AG10803 (cell line): ENCODE measurements around the gene NARS2.
"Not testable (repeated sequence)": the region's sequence is repeated elsewhere in the genome, so short reads cannot be mapped to it uniquely, and the experiment has no call there.

Experiments used
- DNase-seq: peaks from one replicate; pipeline ENCODE4 v3.0.0; 2010; ENCODE audit warnings: low read depth
- H3K4me3 ChIP-seq: 2 replicates; pipeline ENCODE4 v1.5.1; 2011; ENCODE audit warnings: mild to moderate bottlenecking, low read length, control low read depth
- TF ChIP-seq, protein P1 (sequence below): conservative IDR thresholded peaks from 2 replicates; pipeline ENCODE4 v1.5.1; 2011; ENCODE audit warnings: mild to moderate bottlenecking, low read length, control low read depth, inconsistent platforms

The NARS2 gene

GRCh38 chr11:78573681-78574080 is 983 bp downstream of the NARS2 start:
- no peak for DNase-seq
- TF ChIP-seq, protein P1, sequence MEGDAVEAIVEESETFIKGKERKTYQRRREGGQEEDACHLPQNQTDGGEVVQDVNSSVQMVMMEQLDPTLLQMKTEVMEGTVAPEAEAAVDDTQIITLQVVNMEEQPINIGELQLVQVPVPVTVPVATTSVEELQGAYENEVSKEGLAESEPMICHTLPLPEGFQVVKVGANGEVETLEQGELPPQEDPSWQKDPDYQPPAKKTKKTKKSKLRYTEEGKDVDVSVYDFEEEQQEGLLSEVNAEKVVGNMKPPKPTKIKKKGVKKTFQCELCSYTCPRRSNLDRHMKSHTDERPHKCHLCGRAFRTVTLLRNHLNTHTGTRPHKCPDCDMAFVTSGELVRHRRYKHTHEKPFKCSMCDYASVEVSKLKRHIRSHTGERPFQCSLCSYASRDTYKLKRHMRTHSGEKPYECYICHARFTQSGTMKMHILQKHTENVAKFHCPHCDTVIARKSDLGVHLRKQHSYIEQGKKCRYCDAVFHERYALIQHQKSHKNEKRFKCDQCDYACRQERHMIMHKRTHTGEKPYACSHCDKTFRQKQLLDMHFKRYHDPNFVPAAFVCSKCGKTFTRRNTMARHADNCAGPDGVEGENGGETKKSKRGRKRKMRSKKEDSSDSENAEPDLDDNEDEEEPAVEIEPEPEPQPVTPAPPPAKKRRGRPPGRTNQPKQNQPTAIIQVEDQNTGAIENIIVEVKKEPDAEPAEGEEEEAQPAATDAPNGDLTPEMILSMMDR = no peak
- H3K4me3 ChIP-seq = peak overlapping the region; percentile 89

DNA sequence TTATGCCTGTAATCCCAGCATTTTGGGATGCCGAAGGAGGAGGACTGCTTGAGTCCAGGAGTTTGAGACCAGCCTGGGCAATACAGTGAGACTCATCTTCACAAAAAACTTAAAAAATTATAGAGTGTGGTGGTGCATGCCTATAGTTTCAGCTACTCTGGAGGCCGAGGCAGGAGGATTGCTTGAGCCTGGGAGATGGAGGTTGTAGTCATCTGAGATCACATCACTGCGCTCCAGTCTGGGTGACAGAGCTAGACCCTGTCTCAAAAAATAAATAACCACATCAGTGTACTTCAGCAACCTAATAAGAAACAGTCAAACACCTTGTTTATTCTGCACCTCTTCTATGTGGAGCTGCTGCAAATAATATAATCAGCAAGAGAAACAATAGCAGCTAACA is 1.4 kb downstream of the NARS2 start:
- TF ChIP-seq, protein P1 = no peak
- H3K4me3 ChIP-seq = peak overlapping the region; percentile 89
- DNase-seq = no peak

DNA sequence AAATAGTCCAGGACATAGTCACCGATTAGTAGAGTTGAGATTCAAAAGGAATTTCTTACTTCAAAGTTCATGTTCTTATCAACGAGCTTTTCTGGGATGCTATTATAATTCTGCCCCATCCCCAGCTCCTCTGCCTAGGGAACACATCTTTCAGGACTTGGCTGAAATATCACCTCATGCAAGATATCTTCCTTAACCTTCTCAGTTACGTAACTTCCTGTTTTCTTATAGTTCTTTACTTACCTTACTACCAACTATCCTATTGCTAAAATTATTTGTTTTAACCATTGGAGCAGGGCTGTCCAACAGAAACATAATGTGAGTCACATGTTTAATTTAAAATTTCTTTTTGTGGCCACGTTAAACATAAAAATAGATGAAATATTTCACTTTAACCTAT is 2.3 kb downstream of the NARS2 start:
- no peak overlapping the region for H3K4me3 ChIP-seq
- TF ChIP-seq, protein P1 = no peak
- no peak for DNase-seq

DNA sequence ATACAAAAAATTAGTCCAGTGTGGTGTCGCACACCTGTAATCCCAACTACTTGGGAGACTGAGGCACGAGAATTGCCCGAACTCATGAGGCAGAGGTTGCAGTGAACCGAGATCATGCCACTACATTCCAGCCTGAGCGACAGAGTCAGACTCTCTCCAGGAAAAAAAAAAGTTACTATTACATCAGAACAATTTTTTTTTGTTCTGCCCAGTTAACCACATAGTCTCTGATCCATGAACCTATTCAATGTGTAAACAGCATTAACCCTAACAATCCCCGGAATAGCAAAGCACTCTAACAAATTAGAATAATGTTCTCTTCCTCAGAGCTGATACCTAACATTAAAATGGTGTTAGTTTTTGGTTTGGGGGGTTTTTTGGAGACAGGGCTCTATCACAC is 4.6 kb downstream of the NARS2 start:
- no peak overlapping the region for H3K4me3 ChIP-seq
- TF ChIP-seq, protein P1 = no peak
- DNase-seq = no peak

- H3K4me3 ChIP-seq = no peak overlapping the region
- TF ChIP-seq, protein P1 = no peak
- DNase-seq = peak; percentile 68
Measured at GRCh38 chr11:78567209-78567608, 7.5 kb downstream of the NARS2 start.

DNA sequence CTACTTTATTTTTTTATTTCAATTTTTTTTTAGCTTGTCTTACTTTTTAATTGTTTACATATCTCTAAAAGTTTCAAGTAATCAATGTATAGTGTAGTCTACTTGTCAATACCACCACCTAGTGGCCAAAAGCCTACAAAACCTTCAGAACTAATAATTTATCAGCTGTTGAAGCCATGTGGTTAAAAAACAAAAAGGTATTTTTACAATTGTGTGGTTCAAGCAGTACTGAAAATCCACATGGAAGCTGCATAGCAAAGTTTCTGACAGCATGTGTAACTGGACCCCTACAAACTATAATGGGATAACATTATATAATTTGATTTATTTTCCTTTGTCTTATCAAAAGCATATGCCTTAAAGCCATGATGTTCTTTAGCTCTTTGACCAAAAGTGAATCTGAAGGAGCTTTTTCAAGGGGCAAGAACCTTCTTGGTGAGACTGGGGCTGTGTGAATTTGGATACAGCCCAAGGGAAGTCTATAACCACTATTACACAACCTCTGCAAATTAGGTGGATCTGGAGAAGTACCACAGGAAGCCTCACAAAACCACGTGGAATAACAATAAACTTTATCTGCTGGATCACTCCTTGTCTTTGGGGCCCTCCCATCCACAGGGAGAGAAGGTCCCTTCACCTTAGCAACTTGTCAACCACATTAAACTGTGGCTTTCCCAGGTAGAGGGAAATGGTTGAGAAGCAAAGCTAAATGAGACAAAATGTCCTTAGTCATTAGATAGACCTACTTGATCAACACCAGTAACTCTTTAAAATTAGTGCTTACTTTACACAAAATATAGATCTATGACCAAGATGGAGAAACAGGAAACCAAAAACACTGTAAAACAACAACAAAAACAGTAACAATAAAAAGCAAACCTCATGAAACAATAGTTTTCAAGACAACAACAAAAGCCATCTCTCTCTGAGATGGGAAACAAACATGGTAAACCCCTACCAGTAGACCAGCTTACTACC is 9.9 kb downstream of the NARS2 start:
- no peak overlapping the region for H3K4me3 ChIP-seq
- DNase-seq = peak; percentile 77
- TF ChIP-seq, protein P1 = peak; percentile 73

- H3K4me3 ChIP-seq, DNase-seq: not testable (repeated sequence)
Measured at GRCh38 chr11:78564037-78564436, 10.6 kb downstream of the NARS2 start.

DNA sequence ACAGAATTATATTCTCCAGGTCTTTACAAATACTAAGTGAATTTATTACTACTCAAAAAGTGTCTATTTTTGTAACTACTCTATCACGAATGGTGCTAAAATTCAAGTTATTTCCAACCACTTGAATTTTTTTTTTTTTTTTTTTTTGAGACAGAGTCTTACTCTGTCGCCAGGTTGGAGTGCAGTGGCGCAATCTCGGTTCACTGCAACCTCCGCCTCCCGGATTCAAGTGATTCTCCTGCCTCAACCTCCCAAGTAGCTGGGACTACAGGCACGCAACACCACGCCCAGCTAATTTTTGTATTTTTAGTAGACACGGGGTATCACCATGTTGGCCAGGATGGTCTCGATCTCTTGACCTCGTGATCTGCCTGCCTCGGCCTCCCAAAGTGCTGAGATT is 11.6 kb downstream of the NARS2 start:
- not testable (repeated sequence) for DNase-seq, H3K4me3 ChIP-seq
